ENCODE results near the gene ZSCAN31. TPM values are rescaled to one million over a fixed set of nuclear protein-coding genes. Genes with fewer than 3 reads are reported as not detected.
"Not testable (repeated sequence)": the region's sequence is repeated elsewhere in the genome, so short reads cannot be mapped to it uniquely, and the experiment has no call there.

Gene ZSCAN31
- polyA plus RNA-seq, 1 experiment, result 5.0 TPM

DNA sequence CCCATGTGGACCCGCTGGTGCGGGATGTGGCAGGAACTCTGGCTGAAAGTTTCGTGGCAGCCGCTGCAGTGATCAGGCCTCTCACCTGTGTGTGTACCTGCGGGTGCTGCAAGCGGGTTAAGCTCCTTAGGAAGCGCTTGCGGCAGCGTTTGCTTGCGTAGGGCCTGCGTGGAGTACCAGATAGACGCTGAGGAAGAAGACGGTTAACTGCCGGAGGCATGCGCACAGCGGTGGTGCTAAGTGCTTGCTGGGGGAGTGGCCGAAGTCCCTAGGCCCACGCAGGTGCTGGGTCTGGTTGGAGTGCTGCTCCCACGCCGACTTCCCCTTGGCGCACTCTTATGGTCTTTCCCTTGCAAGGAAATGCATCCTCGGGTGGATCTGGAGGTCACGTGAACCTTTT is 23.0 kb downstream of the ZSCAN31 start:
- ChIA-PET POLR2A (no interaction called here), CTCF (no interaction called here)
- TF ChIP-seq, protein P1, sequence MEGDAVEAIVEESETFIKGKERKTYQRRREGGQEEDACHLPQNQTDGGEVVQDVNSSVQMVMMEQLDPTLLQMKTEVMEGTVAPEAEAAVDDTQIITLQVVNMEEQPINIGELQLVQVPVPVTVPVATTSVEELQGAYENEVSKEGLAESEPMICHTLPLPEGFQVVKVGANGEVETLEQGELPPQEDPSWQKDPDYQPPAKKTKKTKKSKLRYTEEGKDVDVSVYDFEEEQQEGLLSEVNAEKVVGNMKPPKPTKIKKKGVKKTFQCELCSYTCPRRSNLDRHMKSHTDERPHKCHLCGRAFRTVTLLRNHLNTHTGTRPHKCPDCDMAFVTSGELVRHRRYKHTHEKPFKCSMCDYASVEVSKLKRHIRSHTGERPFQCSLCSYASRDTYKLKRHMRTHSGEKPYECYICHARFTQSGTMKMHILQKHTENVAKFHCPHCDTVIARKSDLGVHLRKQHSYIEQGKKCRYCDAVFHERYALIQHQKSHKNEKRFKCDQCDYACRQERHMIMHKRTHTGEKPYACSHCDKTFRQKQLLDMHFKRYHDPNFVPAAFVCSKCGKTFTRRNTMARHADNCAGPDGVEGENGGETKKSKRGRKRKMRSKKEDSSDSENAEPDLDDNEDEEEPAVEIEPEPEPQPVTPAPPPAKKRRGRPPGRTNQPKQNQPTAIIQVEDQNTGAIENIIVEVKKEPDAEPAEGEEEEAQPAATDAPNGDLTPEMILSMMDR (IDR thresholded peaks at IDR 0.05; ENCODE audit: low read depth, low read length), result no peak
- Histone ChIP-seq H3K9me3 (ENCODE audit: control insufficient read depth, insufficient read depth, low read length) (no peaks in the 10 kb centered on the region), H3K4me3 (ENCODE audit: low read depth, low read length) (no peak overlapping the region), H3K27ac (ENCODE audit: low read depth, low read length) (no peak overlapping the region), H3K27me3 (ENCODE audit: control insufficient read depth, insufficient read depth, low read length) (no peaks in the 10 kb centered on the region)
- no peak for DNase-seq (ENCODE audit: low read depth, low spot score)

DNA sequence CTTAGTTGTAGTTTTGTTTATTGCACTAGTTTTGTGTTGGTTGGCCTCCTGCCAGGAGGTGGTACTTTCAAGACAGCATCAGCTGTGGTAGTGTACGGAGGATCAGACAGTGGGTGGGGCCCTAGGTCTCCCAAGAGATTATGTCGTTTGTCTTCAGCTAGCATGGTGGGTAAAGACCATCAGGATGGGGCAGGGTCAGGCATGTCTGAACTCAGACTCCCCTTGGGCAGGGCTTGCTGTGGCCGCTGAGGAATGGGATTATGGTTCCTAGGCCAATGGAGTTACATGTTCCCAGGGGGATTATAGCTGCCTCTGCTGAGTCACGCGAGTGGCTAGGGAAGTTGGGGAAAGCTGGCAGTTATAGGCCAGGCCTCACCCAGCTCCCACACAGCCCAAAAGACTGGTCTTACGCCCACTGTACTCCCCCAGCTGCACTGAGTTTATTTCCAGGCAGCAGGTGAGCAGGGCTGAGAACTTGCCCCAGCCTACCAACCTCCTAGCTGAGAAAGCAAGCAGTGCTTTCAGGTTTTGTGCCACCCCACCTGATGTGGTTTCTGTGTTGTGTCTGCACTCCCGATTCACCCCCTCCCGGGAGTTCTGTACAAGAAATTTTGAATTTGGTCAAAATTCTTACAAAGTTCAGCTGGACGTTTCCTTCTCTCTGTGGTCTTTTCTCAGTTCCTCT is 24.7 kb downstream of the ZSCAN31 start:
- CTCF ChIA-PET, result no interaction called here

DNA sequence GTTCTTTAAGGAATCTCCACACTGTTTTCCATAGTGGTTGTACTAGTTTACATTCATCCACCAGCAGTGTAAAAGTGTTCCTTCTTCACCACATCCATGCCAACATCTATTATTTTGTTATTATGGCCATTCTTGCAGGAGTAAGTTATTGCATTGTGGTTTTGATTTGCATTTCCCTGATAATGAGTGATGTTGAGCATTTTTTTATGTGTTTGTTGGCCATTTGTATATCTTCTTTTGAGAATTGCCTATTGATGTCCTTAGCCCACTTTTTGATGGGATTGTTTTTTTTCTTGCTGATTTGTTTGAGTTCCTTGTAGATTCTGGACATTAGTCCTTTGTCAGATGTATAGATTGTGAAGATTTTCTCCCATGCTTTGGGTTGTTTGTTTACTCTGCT is 29.6 kb downstream of the ZSCAN31 start:
- POLR2A ChIA-PET; H3K9me3 ChIP-seq (ENCODE audit: control insufficient read depth, insufficient read depth, low read length); CTCF ChIA-PET; H3K27me3 ChIP-seq (ENCODE audit: control insufficient read depth, insufficient read depth, low read length); H3K4me3 ChIP-seq (ENCODE audit: low read depth, low read length); H3K27ac ChIP-seq (ENCODE audit: low read depth, low read length); DNase-seq (ENCODE audit: low read depth, low spot score): not testable (repeated sequence)

More for the DNA sequence above, 24.7 kb downstream of the ZSCAN31 start:
- Histone ChIP-seq H3K27ac (ENCODE audit: low read depth, low read length) (no peak overlapping the region), H3K27me3 (ENCODE audit: control insufficient read depth, insufficient read depth, low read length) (no peaks in the 10 kb centered on the region), H3K4me3 (ENCODE audit: low read depth, low read length) (no peak overlapping the region), H3K9me3 (ENCODE audit: control insufficient read depth, insufficient read depth, low read length) (no peaks in the 10 kb centered on the region)
- TF ChIP-seq, protein P1 (IDR thresholded peaks at IDR 0.05; ENCODE audit: low read depth, low read length), result no peak
- POLR2A ChIA-PET, result no interaction called here
- no peak for DNase-seq (ENCODE audit: low read depth, low spot score)

DNA sequence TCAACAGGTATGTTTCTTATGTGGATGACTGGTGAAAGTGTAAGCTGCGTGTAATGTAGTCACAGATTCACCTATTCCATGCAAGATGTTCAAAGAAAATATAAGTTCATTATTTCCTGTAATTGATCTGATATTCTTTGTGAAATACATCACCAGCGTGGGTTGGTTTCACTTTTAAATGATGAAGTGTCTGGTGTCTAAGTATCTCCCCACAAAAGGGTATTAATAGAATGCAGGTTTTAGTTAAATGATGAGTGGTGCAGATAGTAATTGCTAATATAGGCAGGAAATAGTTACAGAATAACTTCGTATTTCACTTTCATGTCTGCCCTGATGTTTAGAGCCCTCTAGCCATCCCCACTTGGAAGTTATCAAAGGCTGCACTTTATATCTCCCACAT is 32.4 kb downstream of the ZSCAN31 start:
- TF ChIP-seq, protein P1 (IDR thresholded peaks at IDR 0.05; ENCODE audit: low read depth, low read length), result no peak
- Histone ChIP-seq H3K27ac (ENCODE audit: low read depth, low read length) (no peak overlapping the region), H3K9me3 (ENCODE audit: control insufficient read depth, insufficient read depth, low read length) (no peaks in the 10 kb centered on the region), H3K4me3 (ENCODE audit: low read depth, low read length) (no peak overlapping the region), H3K27me3 (ENCODE audit: control insufficient read depth, insufficient read depth, low read length) (no peaks in the 10 kb centered on the region)
- DNase-seq (ENCODE audit: low read depth, low spot score), result no peak
- ChIA-PET POLR2A (no interaction called here), CTCF (no interaction called here)

DNA sequence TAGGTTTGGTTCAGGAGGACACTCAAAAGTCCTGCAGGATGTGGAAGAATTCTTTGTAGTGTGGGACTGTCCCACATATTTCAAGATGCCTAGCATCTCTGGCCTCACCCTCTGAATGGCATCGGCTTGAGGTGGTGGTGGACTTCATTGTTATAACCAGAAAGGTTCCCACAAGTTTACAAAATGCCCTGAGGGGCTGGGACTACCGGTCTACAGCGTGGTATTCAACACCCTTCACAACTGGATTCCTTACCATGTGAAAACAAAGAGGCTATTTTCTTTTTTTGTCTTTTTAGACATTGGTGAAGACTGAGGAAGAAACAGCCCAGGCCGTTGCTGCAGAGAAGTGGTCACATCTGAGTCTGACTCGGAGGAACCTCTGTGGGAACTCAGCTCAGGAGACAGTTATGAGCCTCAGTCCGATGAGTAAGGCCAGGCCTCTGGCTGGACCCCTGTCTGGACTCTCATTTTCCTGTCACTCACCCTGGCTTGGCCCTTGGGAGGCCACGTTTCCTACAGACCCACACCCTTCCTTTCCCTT is 39.4 kb downstream of the ZSCAN31 start:
- Histone ChIP-seq H3K4me3 (ENCODE audit: low read depth, low read length) (no peak overlapping the region), H3K27me3 (ENCODE audit: control insufficient read depth, insufficient read depth, low read length) (no peaks in the 10 kb centered on the region), H3K9me3 (ENCODE audit: control insufficient read depth, insufficient read depth, low read length) (no peaks in the 10 kb centered on the region), H3K27ac (ENCODE audit: low read depth, low read length) (no peak overlapping the region)
- POLR2A ChIA-PET, result no interaction called here
- CTCF ChIA-PET, result no interaction called here
- TF ChIP-seq, protein P1 (IDR thresholded peaks at IDR 0.05; ENCODE audit: low read depth, low read length), result no peak
- no peak for DNase-seq (ENCODE audit: low read depth, low spot score)

Data from AG04450 (cell line).